GM03348 (cell line): ENCODE data around the gene PVR.
A peak's percentile ranks its signal among the peaks of the same experiment; 100 is the strongest.
"Not testable (repeated sequence)": the region's sequence is repeated elsewhere in the genome, so short reads cannot be mapped to it uniquely, and the experiment has no call there.

ENCODE experiments used
- DNase-seq: peaks from one replicate; pipeline ENCODE4 v3.0.0; 2012; ENCODE audit warnings: low spot score

Gene PVR

GRCh38 chr19:44673510-44673909, 29.8 kb downstream of the PVR start:
- DNase-seq = no peak

DNA sequence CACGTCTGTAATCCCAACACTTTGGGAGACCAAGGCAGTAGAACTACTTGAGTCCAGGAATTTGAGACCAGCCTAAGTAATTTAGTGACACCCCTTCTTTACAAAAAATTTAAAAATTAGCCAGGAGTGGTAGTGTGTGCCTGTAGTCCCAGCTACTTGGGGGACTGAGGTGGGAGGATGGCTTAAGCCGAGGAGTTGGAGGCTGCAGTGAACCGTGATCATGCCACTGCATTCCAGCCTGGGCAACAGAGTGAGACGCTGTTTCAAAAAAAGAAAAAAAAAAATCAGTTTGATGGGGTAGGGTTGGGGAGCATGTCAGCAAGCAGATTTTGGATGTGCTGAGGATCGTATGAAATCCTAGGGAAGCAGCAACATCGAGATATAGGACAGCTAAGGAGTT, 31.8 kb downstream of the PVR start:
- no peak for DNase-seq

- peak; percentile 44 for DNase-seq
These were observed 33.5 kb downstream of the PVR start for GRCh38 chr19:44677019-44677811.

DNA sequence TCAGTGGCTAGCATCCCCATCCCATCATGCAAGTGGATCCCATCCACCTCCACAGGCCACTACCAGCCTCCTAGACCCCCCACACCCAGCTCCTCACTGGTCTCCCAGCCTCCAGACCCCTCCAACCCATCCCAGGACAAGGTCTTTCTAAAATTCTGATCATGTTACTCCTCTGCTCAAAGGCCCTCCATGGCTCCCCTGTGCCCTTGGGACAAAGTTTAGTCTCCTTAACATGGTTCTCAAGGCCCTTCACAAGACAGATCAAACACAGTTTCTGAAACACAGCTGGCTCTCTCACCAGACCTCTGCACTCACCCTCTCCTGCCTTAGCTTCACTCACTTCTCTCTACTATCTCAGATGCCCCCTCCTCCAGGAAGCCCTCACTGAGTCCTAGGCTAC, 36.8 kb downstream of the PVR start:
- no peak for DNase-seq

DNA sequence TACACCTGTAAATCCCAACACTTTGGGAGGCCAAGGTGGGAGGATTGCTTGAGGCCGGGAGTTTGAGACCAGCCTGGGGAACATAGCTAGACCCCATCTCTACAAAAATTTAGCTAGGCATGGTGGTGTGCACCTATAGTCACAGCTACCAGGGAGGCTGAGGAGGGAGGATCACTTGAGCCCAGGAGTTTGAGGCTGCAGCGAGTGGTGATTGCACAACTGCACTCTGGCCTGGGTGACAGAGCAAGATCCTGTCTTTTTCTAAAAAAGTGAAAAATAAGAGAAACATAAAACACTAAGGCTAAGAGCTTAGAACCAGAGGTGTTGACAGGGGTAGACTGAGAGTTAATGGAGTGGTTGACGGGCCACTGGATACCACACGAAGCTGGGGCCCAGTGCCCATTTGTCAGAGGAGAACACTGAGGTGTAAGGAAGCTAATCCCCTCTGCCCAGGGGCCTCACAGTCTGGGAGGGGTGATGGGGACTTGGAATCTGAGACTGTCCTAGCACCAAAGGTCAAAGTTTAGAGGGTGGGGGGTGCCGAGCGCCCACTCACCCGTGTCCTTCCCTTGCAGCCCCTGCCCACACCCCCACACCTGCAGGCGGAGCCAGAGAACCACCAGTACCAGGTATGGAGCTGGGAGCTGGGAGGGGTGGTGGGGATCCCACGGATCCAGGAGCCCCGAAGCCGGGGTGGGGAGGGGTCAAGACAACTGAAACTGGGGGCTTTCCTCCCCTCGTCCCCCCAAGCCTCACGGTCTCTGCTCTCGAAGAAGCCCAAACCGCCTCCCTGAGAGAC, 38.5 kb downstream of the PVR start:
- no peak for DNase-seq

DNA sequence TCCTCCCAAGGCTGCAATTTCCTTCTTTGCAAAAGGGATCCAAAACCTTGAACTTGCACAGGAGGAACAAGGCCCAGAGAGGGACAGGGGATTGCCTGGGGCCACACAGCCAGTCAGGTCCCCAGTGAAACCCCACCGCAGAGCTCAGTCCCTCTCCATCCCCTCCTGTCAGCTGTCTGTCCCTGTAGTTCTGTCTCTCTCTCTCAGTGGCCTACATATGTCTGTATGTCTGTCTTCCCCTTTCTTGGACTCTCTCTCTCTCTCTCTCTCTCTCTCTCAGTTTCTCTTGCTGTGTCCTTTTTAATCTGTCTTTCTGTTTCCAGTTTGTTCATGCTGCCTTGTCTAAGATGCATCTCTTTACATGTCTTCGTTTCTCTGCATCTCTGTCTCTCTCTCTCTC, 39.1 kb downstream of the PVR start:
- DNase-seq = no peak

DNA sequence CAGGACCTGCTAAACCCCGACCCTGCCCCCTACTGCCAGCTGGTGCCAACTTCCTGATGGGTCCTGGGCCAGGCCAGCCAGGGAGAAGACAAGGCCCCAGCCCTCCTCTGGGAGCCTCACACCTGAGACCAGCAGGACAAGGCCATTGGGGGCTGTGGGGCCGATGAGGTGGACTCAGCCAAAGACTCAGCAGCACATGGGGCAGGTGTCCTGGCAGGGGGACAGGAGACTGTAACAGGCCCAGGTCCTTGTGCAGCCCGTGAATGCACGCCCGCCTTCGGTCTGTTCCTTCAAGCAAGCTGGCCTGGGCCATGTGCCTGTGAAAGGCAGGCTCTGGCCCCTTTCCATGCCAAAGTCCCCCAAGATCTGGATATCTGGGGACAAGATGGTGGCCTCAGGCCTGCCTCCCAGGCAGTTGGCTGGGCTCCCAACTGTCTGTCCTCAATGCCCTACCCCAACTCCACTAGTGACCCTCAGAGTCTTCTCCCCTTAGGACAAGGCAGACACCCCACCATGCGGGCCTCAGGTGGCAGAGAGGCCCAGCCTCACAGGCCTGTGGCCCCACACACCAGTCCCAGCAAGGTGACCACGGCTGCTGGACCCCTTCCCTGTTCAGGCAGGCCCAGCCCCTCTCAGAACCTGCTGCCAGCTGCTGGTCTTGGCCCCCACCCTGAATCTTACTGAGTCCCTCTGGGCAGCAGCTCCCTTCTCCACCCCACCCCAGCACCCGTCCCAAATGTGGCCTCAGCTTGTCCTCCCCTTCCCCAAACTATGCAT, 39.9 kb downstream of the PVR start:
- no peak for DNase-seq

DNA sequence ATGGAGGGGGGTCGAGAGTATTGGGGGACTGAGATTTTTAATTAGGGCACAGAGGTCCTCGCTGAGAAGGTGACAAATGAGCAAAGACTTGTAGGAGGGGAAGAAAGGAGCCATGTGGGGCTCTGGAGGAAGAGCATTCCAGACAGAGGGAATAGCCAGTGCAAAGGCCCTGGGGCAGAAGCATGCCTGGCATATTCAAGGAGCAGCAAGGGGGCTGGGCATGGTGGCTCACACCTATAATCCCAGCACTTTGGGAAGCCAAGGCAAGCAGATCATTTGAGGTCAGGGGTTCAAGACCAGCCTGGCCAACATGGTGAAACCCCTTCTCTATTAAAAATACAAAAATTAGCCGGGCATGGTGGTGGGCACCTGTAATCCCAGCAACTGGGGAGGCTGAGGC, 40.7 kb downstream of the PVR start:
- not testable (repeated sequence) for DNase-seq

- DNase-seq = peak; percentile 64
These were observed 41.5 kb downstream of the PVR start for GRCh38 chr19:44684892-44685863.

DNA sequence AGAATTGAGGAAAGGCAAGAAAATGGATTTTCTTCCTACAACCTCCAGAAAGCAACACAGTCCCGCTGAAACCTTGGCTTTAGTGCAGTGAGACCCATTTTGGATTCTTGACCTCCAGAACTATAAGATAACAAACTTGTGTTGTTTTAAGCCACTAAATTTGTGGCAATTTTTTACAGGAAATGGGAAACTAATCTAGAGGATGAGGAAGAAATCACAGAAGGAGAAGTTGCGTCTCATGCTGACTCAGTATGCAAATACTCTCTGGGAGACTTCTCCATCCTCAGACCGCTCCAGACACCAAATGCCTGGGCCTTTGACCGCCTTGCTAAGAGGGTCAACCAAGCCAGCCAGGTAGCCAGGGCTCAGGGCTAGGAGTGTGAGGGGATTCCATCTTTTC, 42.2 kb downstream of the PVR start:
- DNase-seq = no peak

DNA sequence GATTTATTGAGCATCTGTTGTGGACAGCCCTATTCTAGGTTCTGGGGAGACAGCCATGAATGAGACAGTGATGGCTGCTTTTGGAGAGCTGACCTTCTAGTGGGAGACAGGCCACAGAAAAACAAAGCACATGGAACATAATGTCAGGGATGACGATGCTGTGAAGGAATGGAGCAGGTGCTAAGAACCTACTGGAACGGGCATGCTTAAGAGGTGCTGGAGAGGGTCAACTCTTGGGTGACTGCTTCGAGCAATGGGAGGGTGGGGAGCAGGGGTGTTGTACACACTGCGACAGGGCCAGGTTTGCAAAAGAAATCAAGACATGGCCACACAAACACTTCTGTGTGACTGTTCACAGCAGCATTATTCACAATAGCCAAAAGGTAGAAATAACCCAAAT, 43.2 kb downstream of the PVR start:
- DNase-seq = no peak

DNA sequence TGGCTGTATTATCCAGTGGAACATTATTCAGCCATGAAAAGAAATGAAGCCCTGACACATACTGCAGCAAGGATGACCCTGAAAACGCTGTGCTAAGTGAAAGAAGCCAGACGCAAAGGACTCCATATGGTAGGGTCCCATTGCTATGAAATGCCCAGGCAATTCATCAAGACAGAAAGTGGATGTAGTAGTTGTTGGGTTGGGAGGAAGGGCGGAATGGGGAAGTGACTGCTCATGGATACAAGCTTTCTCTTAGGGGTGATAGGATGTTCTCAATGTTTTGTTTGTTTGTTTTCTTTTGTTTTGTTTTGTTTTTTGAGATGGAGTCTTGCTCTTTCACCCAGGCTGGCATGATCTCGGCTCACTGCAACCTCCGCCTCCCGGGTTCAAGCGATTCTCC, 44.2 kb downstream of the PVR start:
- DNase-seq = no peak

GRCh38 chr19:44689290-44690130, 45.8 kb downstream of the PVR start:
- peak; percentile 78 for DNase-seq

DNA sequence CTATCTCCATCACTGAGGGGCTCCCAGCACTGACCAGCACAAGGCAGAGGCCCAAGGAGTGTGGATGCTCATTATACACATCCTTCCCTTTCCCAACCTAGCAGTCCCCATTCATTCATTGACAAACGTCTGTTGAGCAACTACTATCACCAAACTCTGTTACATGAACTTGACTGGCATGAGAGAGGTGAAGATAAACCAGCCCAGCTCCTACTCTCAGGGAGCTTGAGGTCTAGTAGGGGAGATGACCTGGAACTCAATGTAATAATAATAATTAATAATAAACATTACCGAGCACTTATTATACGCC, 46.4 kb downstream of the PVR start:
- DNase-seq = no peak

GRCh38 chr19:44692379-44692721, 48.6 kb downstream of the PVR start:
- DNase-seq = no peak

DNA sequence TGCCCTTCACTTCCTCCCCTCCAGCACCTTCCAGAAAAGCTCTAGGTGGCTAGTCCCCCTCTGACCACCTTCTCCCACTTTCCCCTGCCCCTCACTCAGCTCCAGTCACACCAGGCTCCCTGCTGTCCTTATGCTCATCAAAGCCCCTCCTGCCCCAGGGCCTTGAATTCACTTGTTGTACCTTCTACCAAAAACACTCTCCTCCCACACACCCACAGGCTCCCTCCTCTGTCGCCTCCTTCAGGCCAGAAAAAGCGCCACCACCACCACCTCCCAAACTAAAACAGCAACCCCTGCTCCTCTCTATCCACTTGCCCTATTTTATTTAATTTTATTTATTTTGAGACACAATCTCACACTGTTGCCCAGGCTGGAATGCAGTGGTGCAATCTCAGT, 50.5 kb downstream of the PVR start:
- no peak for DNase-seq

GRCh38 chr19:44696939-44697669, 53.4 kb downstream of the PVR start:
- no peak for DNase-seq

GRCh38 chr19:44697670-44698034, 53.9 kb downstream of the PVR start:
- DNase-seq = no peak

GRCh38 chr19:44698492-44699201, 54.9 kb downstream of the PVR start, which contains the start of gene CEACAM16:
CEACAM16 (plus strand) TSS chr19:44699151; CDS start chr19:44701457, 2,306 bp downstream.
- no peak for DNase-seq

DNA sequence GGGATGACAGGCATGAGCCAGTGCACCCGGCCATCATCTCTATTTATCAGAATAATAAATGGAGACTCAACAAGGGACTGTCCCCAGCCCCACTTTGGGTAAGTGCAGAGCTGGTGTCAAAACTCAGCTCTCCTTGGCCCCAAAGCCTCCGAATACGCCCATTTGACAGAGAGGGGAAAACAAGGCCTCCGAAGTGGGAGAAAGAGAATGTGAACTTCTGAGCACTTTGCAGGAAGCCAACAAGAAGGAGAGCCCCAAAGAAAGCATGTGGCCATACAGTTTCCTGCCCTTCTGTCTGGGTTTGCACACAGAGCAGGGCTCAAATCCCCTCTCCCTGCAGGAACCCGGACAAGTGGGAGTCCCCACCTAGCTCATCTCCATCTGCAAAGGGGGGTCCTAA, 56.8 kb downstream of the PVR start:
- no peak for DNase-seq
